PFSK-1 (cell line): ENCODE results near the gene ARAP3.

ENCODE experiments used
- FOXP2 ChIP-seq: optimal IDR thresholded peaks from 2 replicates; pipeline ENCODE3; 2011; ENCODE audit warnings: borderline replicate concordance, control low read depth, inconsistent platforms; ENCODE audit not compliant: insufficient read depth; ENCODE audit errors: extremely low read length, extremely low read depth
- POLR2AphosphoS5 ChIP-seq: IDR thresholded peaks from 2 replicates; pipeline ENCODE4 v1.6.1; 2012; ENCODE audit warnings: low read depth, mild to moderate bottlenecking, control low read depth, low read length, moderate library complexity
- SIN3A ChIP-seq: IDR thresholded peaks from 2 replicates; pipeline ENCODE4 v1.6.1; 2012; ENCODE audit warnings: mild to moderate bottlenecking, low read length, moderate library complexity, borderline replicate concordance; ENCODE audit not compliant: insufficient read depth
- TAF1 ChIP-seq: IDR thresholded peaks from 2 replicates; pipeline ENCODE4 v1.6.1; 2012; ENCODE audit warnings: low read length, control low read depth, borderline replicate concordance; ENCODE audit not compliant: insufficient read depth
- TF ChIP-seq, protein P1 (sequence below), 2 experiments: IDR thresholded peaks; 2 replicates each; pipeline versions ENCODE4 v1.6.1 to v1.8.0; 2011 to 2012; ENCODE audit warnings: low read depth in 2 of 2, low read length in 2 of 2, control low read depth in 1 of 2, inconsistent platforms in 1 of 2, mild to moderate bottlenecking in 1 of 2, moderate library complexity in 1 of 2; ENCODE audit not compliant: insufficient read depth in 1 of 2

The ARAP3 gene

DNA sequence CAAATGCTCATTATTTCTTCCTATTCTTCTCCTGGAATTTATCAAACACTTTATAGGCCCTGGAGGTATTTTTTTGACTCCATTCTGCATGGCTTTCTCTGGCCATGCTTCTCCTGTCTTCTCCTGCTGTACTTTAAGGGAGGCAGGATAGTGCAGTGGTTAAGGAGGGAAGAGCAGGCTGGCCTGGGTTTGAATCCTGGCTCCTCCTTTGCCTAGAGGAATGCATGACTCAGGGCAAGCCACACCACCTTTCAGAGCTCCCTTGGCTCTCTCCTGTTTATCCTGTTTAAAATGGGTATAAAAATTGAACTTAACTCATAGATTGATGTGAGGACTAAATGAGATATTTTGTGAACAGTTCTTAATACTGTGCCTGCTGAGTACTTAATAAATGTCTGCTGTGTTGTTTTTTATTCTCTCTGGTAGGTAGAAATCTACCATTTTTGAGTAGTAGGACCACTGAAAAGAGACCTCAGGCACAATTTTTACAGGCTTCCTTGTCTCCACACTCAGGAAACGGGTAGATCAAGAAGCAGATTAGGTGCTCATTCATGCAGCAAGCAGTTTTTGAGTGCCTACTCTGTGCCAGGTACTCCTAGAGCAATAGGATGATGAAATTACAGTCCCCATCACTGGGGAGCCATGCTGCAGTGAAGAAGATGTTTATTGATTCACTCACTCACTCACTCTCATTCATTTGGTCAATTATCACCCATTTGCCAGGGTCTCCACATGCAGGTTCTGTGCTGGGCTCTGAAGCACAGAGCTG lies 32.7 kb upstream of the ARAP3 start:
- TF ChIP-seq, protein P1, sequence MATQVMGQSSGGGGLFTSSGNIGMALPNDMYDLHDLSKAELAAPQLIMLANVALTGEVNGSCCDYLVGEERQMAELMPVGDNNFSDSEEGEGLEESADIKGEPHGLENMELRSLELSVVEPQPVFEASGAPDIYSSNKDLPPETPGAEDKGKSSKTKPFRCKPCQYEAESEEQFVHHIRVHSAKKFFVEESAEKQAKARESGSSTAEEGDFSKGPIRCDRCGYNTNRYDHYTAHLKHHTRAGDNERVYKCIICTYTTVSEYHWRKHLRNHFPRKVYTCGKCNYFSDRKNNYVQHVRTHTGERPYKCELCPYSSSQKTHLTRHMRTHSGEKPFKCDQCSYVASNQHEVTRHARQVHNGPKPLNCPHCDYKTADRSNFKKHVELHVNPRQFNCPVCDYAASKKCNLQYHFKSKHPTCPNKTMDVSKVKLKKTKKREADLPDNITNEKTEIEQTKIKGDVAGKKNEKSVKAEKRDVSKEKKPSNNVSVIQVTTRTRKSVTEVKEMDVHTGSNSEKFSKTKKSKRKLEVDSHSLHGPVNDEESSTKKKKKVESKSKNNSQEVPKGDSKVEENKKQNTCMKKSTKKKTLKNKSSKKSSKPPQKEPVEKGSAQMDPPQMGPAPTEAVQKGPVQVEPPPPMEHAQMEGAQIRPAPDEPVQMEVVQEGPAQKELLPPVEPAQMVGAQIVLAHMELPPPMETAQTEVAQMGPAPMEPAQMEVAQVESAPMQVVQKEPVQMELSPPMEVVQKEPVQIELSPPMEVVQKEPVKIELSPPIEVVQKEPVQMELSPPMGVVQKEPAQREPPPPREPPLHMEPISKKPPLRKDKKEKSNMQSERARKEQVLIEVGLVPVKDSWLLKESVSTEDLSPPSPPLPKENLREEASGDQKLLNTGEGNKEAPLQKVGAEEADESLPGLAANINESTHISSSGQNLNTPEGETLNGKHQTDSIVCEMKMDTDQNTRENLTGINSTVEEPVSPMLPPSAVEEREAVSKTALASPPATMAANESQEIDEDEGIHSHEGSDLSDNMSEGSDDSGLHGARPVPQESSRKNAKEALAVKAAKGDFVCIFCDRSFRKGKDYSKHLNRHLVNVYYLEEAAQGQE (IDR thresholded peaks at IDR 0.05; ENCODE audit: insufficient read depth in 1 of 2, low read depth in 2 of 2, low read length in 2 of 2): no peak
- TF ChIP-seq TAF1: no peak

DNA sequence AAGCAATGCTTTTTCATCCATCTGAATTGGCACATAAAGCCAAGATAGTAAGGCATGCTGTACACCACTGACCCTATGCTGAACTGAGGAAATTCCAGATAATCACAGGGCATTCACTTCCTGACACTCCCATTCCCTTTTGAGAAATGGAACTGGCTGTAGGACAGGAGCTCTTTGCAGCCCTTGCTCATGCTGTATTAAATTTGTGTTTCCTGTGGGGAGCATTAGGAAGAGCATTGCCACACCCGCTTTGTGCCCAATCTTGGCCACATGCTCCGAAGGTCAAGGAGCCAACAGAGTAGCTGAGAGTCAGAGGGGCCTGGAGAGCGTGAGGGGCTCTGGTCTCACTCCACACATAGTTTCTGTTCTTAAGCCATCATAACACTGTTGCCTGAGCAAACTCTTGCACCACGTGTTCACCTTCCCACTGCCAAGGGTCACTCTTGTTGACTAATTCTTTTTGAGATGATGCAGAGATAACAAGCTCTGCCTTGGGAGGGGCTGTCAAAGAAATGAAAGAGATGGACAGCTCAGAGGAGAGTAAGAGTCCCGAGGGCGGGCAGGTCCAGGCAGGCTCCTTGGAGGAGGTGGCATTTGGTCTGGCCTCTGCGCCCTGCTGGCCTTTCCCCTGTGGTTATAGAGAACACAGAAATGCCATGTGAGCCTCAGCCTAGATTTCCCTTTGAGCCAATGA lies 31.7 kb upstream of the ARAP3 start:
- TF ChIP-seq, protein P1 (IDR thresholded peaks at IDR 0.05; ENCODE audit: insufficient read depth in 1 of 2, low read depth in 2 of 2, low read length in 2 of 2): peak in 1 of 2 experiments; percentile 37; a peak in 2 of 4 replicates
- no peak for TF ChIP-seq TAF1

DNA sequence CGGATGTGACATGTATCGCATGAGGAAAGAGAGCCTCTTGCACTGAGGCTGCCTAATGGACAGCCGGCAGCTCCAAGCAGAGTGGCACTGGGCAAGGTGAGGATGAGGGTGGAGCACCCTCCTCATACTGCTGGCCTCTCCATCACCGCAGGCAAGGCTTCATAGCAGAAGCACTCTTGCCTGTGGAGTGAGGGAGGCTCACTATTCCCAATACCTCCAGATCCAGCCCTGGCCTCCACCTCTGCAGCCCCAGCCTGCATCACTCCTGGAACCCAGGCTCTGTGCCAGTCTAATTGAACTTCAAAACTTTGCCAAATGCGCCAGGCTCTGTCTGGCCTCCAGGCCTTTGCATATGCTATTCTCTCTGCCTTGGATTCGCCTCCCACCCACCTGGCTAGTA lies 29.7 kb upstream of the ARAP3 start:
- no peak for TF ChIP-seq TAF1

DNA sequence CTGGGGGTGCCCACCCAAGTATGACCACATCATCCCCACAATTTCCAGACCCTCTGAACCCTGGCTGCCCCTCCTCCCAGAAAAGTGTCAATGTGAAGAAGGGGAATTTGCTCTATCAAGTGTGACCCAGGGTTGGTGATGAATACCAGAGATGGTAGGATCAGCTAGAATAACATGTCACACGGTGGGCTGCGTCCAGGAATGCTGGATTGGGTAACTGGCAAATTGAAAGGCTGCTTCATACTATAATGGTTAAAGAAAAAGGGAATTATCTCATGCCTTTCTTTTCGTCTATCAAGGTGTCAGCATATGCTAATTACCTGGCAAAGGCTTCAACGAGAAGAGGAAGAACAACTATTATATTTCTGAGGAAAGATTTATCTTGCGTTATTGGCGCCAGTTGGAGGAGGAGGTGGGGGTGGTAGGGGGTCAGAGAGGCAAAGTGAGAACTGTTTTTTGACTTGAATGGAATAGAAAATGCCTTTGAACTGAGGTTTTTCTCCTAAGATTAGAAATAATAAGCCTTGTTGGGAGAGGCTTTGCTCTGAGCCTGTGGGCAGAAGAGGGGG lies 27.8 kb upstream of the ARAP3 start:
- no peak for TF ChIP-seq POLR2AphosphoS5
- TF ChIP-seq FOXP2: no peak
- TF ChIP-seq SIN3A: no peak
- TF ChIP-seq, protein P1 (IDR thresholded peaks at IDR 0.05; ENCODE audit: insufficient read depth in 1 of 2, low read depth in 2 of 2, low read length in 2 of 2): no peak
- TF ChIP-seq TAF1: no peak

DNA sequence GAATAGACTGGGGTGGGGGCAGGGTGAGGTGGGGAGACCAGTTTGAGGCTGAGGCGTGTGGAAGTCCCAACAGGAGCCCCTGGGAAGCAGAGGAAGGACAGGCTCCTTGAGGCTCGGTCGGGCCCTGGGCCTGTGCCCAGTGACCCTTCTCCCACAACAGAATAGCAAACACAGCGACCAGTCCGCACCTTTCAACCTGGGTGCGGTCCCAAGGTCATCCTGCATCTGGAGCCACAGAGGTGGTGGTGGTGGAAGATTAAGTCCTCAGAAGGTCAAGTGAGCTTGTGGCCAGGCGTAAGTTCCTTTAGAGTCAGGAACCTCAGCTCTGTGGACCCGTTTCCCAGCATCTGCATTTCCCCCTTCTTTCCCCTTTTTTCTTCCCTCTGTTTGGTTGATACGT lies 26.0 kb upstream of the ARAP3 start:
- no peak for TF ChIP-seq TAF1
- no peak for TF ChIP-seq SIN3A
- TF ChIP-seq FOXP2: no peak
- TF ChIP-seq POLR2AphosphoS5: no peak
- TF ChIP-seq, protein P1 (IDR thresholded peaks at IDR 0.05; ENCODE audit: insufficient read depth in 1 of 2, low read depth in 2 of 2, low read length in 2 of 2): no peak
